WTC11 (cell line): ENCODE data around the gene TMEM89. TPM values are rescaled to one million over a fixed set of nuclear protein-coding genes. Genes with fewer than 3 reads are reported as not detected.

Experiments used
- ATAC-seq: fragments of 200-7000 bp; cut with Tn5 transposase; 2 replicates; pipeline ENCODE4 v1.10.0; 2021; ENCODE audit warnings: mild to moderate bottlenecking, moderate library complexity
- CTCF ChIA-PET: fragments of 300-600 bp; sonication (Branson Sonifier 250); formaldehyde crosslinking; loops from one replicate; lab custom pipeline; 2021; ENCODE audit warnings: antibody characterized with exemption; lab: Charles Lee
- POLR2A ChIA-PET: fragments of 350-600 bp; sonication (Branson Sonifier 250); formaldehyde crosslinking; loops from one replicate; lab custom pipeline; 2021; ENCODE audit warnings: antibody characterized with exemption; lab: Charles Lee
- DNase-seq: peaks from one replicate; pipeline ENCODE4 v3.0.0; 2021; ENCODE audit warnings: low spot score
- H3K27ac Mint-ChIP-seq: 2 replicates; pipeline ENCODE4 v1.8.0; 2021; ENCODE audit warnings: mixed read lengths
- H3K27me3 Mint-ChIP-seq: 2 replicates; pipeline ENCODE4 v1.8.0; 2021; ENCODE audit warnings: low read depth, mild to moderate bottlenecking, moderate library complexity, mixed read lengths
- H3K36me3 Mint-ChIP-seq: 2 replicates; pipeline ENCODE4 v1.8.0; 2021; ENCODE audit warnings: mixed read lengths
- H3K4me1 Mint-ChIP-seq: 2 replicates; pipeline ENCODE4 v1.8.0; 2022; ENCODE audit warnings: mixed read lengths
- H3K4me3 Mint-ChIP-seq: 2 replicates; pipeline ENCODE4 v1.8.0; 2021; ENCODE audit warnings: mild to moderate bottlenecking, moderate library complexity, mixed read lengths
- H3K9me3 Mint-ChIP-seq: 2 replicates; pipeline ENCODE4 v1.8.0; 2021; ENCODE audit warnings: mixed read lengths
- ESRRA ChIP-seq: sonication (generic); formaldehyde crosslinking; IDR thresholded peaks from 2 replicates; pipeline ENCODE4 v1.8.1; 2022; ENCODE audit warnings: mild to moderate bottlenecking, missing genetic modification reagents, borderline replicate concordance
- FOXJ3 ChIP-seq: sonication (generic); formaldehyde crosslinking; IDR thresholded peaks from 2 replicates; pipeline ENCODE4 v1.9.0; 2021; ENCODE audit warnings: missing genetic modification reagents, mild to moderate bottlenecking, borderline replicate concordance
- GTF2I ChIP-seq: fragments of 250-450 bp; sonication (Bioruptor Pico); conservative IDR thresholded peaks from 2 replicates; pipeline ENCODE4 v1.4.0; 2021; ENCODE audit warnings: mild to moderate bottlenecking
- HMGA2 ChIP-seq: fragments of 250-450 bp; sonication (Bioruptor Pico); IDR thresholded peaks from 2 replicates; pipeline ENCODE4 v1.4.0; 2021; ENCODE audit warnings: mild to moderate bottlenecking, moderate library complexity
- NFATC4 ChIP-seq: fragments of 250-450 bp; sonication (Bioruptor Pico); IDR thresholded peaks from 2 replicates; pipeline ENCODE4 v1.9.0; 2021; ENCODE audit warnings: mild to moderate bottlenecking
- RELA ChIP-seq: sonication (generic); formaldehyde crosslinking; IDR thresholded peaks from 2 replicates; pipeline ENCODE4 v1.8.1; 2022; ENCODE audit warnings: missing genetic modification reagents, mild to moderate bottlenecking, borderline replicate concordance
- RORB ChIP-seq: fragments of 250-450 bp; sonication (Bioruptor Pico); IDR thresholded peaks from 2 replicates; pipeline ENCODE4 v1.9.0; 2021; ENCODE audit warnings: mild to moderate bottlenecking
- TCF7 ChIP-seq: sonication (generic); formaldehyde crosslinking; IDR thresholded peaks from 2 replicates; pipeline ENCODE4 v1.8.0; 2022; ENCODE audit warnings: mild to moderate bottlenecking, low read depth, missing genetic modification reagents, moderate library complexity
- TP53 ChIP-seq: sonication (generic); formaldehyde crosslinking; IDR thresholded peaks from 2 replicates; pipeline ENCODE4 v1.8.1; 2023; ENCODE audit warnings: mild to moderate bottlenecking, missing genetic modification reagents
- ZBTB21 ChIP-seq: sonication (generic); formaldehyde crosslinking; IDR thresholded peaks from 2 replicates; pipeline ENCODE4 v1.8.1; 2023; ENCODE audit warnings: mild to moderate bottlenecking, missing genetic modification reagents, borderline replicate concordance
- ZNF138 ChIP-seq: sonication (generic); formaldehyde crosslinking; conservative IDR thresholded peaks from 2 replicates; pipeline ENCODE4 v1.8.1; 2022; ENCODE audit warnings: mild to moderate bottlenecking, moderate library complexity, missing genetic modification reagents
- ZNF416 ChIP-seq: fragments of 250-450 bp; sonication (Bioruptor Pico); IDR thresholded peaks from 2 replicates; pipeline ENCODE4 v1.9.0; 2021; ENCODE audit warnings: mild to moderate bottlenecking, inconsistent platforms
- total RNA-seq: library from RNA; stranded (reverse); gene quantifications from 3 replicates; pipeline ENCODE4 v1.2.3, GENCODE V29; 2021
- TF ChIP-seq, protein P1 (sequence below): fragments of 250-450 bp; sonication (Bioruptor Pico); IDR thresholded peaks from 2 replicates; pipeline ENCODE4 v1.9.0; 2021; ENCODE audit warnings: moderate library complexity, mild to moderate bottlenecking, inconsistent platforms, borderline replicate concordance
- TF ChIP-seq, protein P2 (sequence below): sonication (generic); formaldehyde crosslinking; IDR thresholded peaks from 2 replicates; pipeline ENCODE4 v1.8.1; 2022; ENCODE audit warnings: low read depth, missing genetic modification reagents, borderline replicate concordance
- TF ChIP-seq, protein P3 (sequence below): fragments of 250-450 bp; sonication (Bioruptor Pico); IDR thresholded peaks from 2 replicates; pipeline ENCODE4 v1.9.0; 2021; ENCODE audit warnings: mild to moderate bottlenecking
- TF ChIP-seq, protein P4 (sequence below): sonication (generic); formaldehyde crosslinking; IDR thresholded peaks from 2 replicates; pipeline ENCODE4 v1.8.0; 2023; ENCODE audit warnings: mild to moderate bottlenecking, missing genetic modification reagents
- TF ChIP-seq, protein P5 (sequence below): sonication (generic); formaldehyde crosslinking; conservative IDR thresholded peaks from 2 replicates; pipeline ENCODE4 v1.8.1; 2023; ENCODE audit warnings: mild to moderate bottlenecking, low read depth, missing genetic modification reagents, moderate library complexity

The TMEM89 gene
- total RNA-seq, 1 experiment from 2014 or later, result 0.66 TPM

DNA sequence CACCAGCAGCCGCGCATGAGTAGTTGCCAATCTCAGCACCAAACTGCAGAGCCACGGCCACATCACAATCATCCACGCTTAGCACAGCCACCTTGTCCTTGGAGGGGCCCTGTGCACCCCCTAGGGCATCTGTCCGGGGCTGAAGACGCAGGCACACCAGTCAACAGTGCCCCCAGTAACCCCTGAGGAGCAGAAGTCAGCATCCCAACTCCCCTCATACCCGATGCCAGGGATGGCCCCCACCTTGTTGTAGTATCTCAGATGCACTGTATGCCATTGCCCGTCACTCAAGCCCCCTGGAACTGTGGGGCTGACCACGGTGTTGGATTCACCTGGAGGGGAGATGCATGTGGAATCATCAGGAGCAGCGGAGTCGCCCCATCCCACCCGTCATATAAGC, 33.5 kb upstream of the TMEM89 start:
- TF ChIP-seq FOXJ3 (CRISPR knock-in tag), result no peak
- no peak for TF ChIP-seq ZBTB21 (CRISPR knock-in tag)
- TF ChIP-seq, protein P1, sequence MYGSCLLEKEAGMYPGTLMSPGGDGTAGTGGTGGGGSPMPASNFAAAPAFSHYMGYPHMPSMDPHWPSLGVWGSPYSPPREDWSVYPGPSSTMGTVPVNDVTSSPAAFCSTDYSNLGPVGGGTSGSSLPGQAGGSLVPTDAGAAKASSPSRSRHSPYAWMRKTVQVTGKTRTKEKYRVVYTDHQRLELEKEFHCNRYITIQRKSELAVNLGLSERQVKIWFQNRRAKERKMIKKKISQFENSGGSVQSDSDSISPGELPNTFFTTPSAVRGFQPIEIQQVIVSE, result no peak
- no peak for TF ChIP-seq RORB
- TF ChIP-seq NFATC4, result no peak
- no peak for TF ChIP-seq ESRRA (CRISPR knock-in tag)
- TF ChIP-seq TCF7 (CRISPR knock-in tag), result no peak
- TF ChIP-seq ZNF416, result no peak
- TF ChIP-seq, protein P2, sequence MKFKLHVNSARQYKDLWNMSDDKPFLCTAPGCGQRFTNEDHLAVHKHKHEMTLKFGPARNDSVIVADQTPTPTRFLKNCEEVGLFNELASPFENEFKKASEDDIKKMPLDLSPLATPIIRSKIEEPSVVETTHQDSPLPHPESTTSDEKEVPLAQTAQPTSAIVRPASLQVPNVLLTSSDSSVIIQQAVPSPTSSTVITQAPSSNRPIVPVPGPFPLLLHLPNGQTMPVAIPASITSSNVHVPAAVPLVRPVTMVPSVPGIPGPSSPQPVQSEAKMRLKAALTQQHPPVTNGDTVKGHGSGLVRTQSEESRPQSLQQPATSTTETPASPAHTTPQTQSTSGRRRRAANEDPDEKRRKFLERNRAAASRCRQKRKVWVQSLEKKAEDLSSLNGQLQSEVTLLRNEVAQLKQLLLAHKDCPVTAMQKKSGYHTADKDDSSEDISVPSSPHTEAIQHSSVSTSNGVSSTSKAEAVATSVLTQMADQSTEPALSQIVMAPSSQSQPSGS (CRISPR knock-in tag), result no peak
- TF ChIP-seq, protein P3, sequence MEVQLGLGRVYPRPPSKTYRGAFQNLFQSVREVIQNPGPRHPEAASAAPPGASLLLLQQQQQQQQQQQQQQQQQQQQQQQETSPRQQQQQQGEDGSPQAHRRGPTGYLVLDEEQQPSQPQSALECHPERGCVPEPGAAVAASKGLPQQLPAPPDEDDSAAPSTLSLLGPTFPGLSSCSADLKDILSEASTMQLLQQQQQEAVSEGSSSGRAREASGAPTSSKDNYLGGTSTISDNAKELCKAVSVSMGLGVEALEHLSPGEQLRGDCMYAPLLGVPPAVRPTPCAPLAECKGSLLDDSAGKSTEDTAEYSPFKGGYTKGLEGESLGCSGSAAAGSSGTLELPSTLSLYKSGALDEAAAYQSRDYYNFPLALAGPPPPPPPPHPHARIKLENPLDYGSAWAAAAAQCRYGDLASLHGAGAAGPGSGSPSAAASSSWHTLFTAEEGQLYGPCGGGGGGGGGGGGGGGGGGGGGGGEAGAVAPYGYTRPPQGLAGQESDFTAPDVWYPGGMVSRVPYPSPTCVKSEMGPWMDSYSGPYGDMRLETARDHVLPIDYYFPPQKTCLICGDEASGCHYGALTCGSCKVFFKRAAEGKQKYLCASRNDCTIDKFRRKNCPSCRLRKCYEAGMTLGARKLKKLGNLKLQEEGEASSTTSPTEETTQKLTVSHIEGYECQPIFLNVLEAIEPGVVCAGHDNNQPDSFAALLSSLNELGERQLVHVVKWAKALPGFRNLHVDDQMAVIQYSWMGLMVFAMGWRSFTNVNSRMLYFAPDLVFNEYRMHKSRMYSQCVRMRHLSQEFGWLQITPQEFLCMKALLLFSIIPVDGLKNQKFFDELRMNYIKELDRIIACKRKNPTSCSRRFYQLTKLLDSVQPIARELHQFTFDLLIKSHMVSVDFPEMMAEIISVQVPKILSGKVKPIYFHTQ (CRISPR knock-in tag), result no peak
- TF ChIP-seq HMGA2 (CRISPR knock-in tag), result no peak
- TF ChIP-seq GTF2I (CRISPR knock-in tag), result no peak
- TF ChIP-seq, protein P4, sequence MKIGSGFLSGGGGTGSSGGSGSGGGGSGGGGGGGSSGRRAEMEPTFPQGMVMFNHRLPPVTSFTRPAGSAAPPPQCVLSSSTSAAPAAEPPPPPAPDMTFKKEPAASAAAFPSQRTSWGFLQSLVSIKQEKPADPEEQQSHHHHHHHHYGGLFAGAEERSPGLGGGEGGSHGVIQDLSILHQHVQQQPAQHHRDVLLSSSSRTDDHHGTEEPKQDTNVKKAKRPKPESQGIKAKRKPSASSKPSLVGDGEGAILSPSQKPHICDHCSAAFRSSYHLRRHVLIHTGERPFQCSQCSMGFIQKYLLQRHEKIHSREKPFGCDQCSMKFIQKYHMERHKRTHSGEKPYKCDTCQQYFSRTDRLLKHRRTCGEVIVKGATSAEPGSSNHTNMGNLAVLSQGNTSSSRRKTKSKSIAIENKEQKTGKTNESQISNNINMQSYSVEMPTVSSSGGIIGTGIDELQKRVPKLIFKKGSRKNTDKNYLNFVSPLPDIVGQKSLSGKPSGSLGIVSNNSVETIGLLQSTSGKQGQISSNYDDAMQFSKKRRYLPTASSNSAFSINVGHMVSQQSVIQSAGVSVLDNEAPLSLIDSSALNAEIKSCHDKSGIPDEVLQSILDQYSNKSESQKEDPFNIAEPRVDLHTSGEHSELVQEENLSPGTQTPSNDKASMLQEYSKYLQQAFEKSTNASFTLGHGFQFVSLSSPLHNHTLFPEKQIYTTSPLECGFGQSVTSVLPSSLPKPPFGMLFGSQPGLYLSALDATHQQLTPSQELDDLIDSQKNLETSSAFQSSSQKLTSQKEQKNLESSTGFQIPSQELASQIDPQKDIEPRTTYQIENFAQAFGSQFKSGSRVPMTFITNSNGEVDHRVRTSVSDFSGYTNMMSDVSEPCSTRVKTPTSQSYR (CRISPR knock-in tag), result no peak
- no peak for TF ChIP-seq ZNF138 (CRISPR knock-in tag)
- no peak for TF ChIP-seq TP53 (CRISPR knock-in tag)
- no peak for TF ChIP-seq RELA (CRISPR knock-in tag)
- TF ChIP-seq, protein P5, sequence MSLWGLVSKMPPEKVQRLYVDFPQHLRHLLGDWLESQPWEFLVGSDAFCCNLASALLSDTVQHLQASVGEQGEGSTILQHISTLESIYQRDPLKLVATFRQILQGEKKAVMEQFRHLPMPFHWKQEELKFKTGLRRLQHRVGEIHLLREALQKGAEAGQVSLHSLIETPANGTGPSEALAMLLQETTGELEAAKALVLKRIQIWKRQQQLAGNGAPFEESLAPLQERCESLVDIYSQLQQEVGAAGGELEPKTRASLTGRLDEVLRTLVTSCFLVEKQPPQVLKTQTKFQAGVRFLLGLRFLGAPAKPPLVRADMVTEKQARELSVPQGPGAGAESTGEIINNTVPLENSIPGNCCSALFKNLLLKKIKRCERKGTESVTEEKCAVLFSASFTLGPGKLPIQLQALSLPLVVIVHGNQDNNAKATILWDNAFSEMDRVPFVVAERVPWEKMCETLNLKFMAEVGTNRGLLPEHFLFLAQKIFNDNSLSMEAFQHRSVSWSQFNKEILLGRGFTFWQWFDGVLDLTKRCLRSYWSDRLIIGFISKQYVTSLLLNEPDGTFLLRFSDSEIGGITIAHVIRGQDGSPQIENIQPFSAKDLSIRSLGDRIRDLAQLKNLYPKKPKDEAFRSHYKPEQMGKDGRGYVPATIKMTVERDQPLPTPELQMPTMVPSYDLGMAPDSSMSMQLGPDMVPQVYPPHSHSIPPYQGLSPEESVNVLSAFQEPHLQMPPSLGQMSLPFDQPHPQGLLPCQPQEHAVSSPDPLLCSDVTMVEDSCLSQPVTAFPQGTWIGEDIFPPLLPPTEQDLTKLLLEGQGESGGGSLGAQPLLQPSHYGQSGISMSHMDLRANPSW (CRISPR knock-in tag), result no peak
- ATAC-seq, result no peak
- peak overlapping the region; percentile 27; the same call in 1 of the 2 replicates for H3K27ac Mint-ChIP-seq
- H3K4me1 Mint-ChIP-seq, result peaks cover 13% of the 10 kb centered on the region
- DNase-seq, result no peak
- peaks cover 4% of the 10 kb centered on the region; the same call in 1 of the 2 replicates for H3K27me3 Mint-ChIP-seq
- H3K36me3 Mint-ChIP-seq, result peaks cover 37% of the 10 kb centered on the region
- H3K4me3 Mint-ChIP-seq, result peak overlapping the region; percentile 63
- POLR2A ChIA-PET, result interaction anchor here (2.5 kb wide), 1 partner anchor 20 kb away, joined by 13 read pairs; the partner anchor contains the start of gene SLC26A6
- CTCF ChIA-PET, result interaction anchor here (1.7 to 4.6 kb wide), 3 partner anchors 14 to 22 kb away, joined by 4 to 46 read pairs (median 7); partner anchors contain the start of gene SLC26A6
- H3K9me3 Mint-ChIP-seq, result peaks cover 6% of the 10 kb centered on the region; the same call in 1 of the 2 replicates
